SK-N-SH (cell line): ENCODE data around the gene ST3GAL6.

Experiments
- CTCF ChIP-seq: fragments of 200-600 bp; sonication (generic); IDR thresholded peaks from 2 replicates; pipeline ENCODE4 v1.6.1; 2017; ENCODE audit warnings: antibody characterized with exemption, mild to moderate bottlenecking, moderate library complexity
- EP300 ChIP-seq, 2 experiments: IDR thresholded peaks; 2 replicates each; pipeline versions ENCODE4 v1.4.0 to v1.6.1; 2012; ENCODE audit warnings: borderline replicate concordance in 1 of 2, low read depth in 1 of 2, low read length in 1 of 2
- JUND ChIP-seq: IDR thresholded peaks from 2 replicates; pipeline ENCODE4 v1.4.0; 2012
- REST ChIP-seq: IDR thresholded peaks from 2 replicates; pipeline ENCODE4 v1.6.1; 2012; ENCODE audit warnings: mild to moderate bottlenecking, low read depth, low read length, moderate library complexity
- SMC3 ChIP-seq: IDR thresholded peaks from 2 replicates; pipeline ENCODE4 v1.6.1; 2012; ENCODE audit warnings: low read depth, low read length, improper control_type of control experiment
- TCF12 ChIP-seq: IDR thresholded peaks from 2 replicates; pipeline ENCODE4 v1.4.0; 2012

- no peak for TF ChIP-seq TCF12
- TF ChIP-seq SMC3, result no peak
- TF ChIP-seq EP300 (IDR thresholded peaks at IDR 0.05; ENCODE audit: borderline replicate concordance in 1 of 2, low read depth in 1 of 2, low read length in 1 of 2), result no peak
- no peak for TF ChIP-seq REST
- no peak for TF ChIP-seq JUND
- no peak for TF ChIP-seq CTCF
Observed at GRCh38 chr3:98780343-98780742, 17.2 kb downstream of the ST3GAL6 start.
